RWPE2 (cell line): ENCODE data around the gene RCC1.
"Not testable (repeated sequence)": the region's sequence is repeated elsewhere in the genome, so short reads cannot be mapped to it uniquely, and the experiment has no call there.

Source experiments
- ATAC-seq: fragments of 200-7000 bp; cut with Tn5 transposase; 3 replicates; pipeline ENCODE4 v1.9.1; 2021; ENCODE audit warnings: low read depth
- DNase-seq: peaks from one replicate; pipeline ENCODE4 v3.0.0-alpha.2; 2020; ENCODE audit warnings: low spot score
- H3K27ac ChIP-seq: fragments of 450-650 bp; 2 replicates; pipeline ENCODE4 v1.5.1; 2017; ENCODE audit warnings: mild to moderate bottlenecking; ENCODE audit not compliant: poor library complexity, severe bottlenecking
- H3K27me3 ChIP-seq: fragments of 250-450 bp; sonication (Bioruptor Pico); 2 replicates; pipeline ENCODE4 v1.5.1; 2021; ENCODE audit warnings: mild to moderate bottlenecking, moderate library complexity; ENCODE audit not compliant: insufficient read depth, poor library complexity, severe bottlenecking
- H3K36me3 ChIP-seq: fragments of 250-450 bp; sonication (Bioruptor Pico); 2 replicates; pipeline ENCODE4 v1.5.1; 2020; ENCODE audit warnings: low read depth, mild to moderate bottlenecking, moderate library complexity
- H3K4me1 ChIP-seq: fragments of 250-450 bp; sonication (Bioruptor Pico); 2 replicates; pipeline ENCODE4 v1.5.1; 2021; ENCODE audit warnings: mild to moderate bottlenecking, moderate library complexity; ENCODE audit not compliant: insufficient read depth, poor library complexity, severe bottlenecking
- H3K4me3 ChIP-seq: fragments of 250-450 bp; sonication (Bioruptor Pico); 2 replicates; pipeline ENCODE4 v1.5.1; 2021; ENCODE audit warnings: mild to moderate bottlenecking, moderate library complexity; ENCODE audit not compliant: severe bottlenecking
- H3K9me3 ChIP-seq: fragments of 250-450 bp; sonication (Bioruptor Pico); 2 replicates; pipeline ENCODE4 v1.5.1; 2021; ENCODE audit warnings: mild to moderate bottlenecking, moderate library complexity; ENCODE audit not compliant: severe bottlenecking
- CTCF ChIP-seq: fragments of 450-650 bp; IDR thresholded peaks from one replicate; pipeline ENCODE4 v1.5.1; 2017; ENCODE audit warnings: mild to moderate bottlenecking, moderate library complexity; ENCODE audit not compliant: poor library complexity, severe bottlenecking

The RCC1 gene

GRCh38 chr1:28466226-28466778 is 39.5 kb upstream of the RCC1 start:
- Histone ChIP-seq H3K9me3 (no peaks in the 10 kb centered on the region), H3K27me3 (no peaks in the 10 kb centered on the region), H3K4me3 (no peak overlapping the region), H3K27ac (no peak overlapping the region), H3K36me3 (peaks cover 48% of the 10 kb centered on the region), H3K4me1 (no peaks in the 10 kb centered on the region)
- ATAC-seq (no peak), DNase-seq (no peak)
- no peak for TF ChIP-seq CTCF

- DNase-seq, result no peak
- H3K9me3 ChIP-seq, result no peaks in the 10 kb centered on the region
- no peak overlapping the region for H3K27ac ChIP-seq
- H3K36me3 ChIP-seq, result peaks cover 47% of the 10 kb centered on the region
- no peak for TF ChIP-seq CTCF
- ATAC-seq, result no peak
- no peaks in the 10 kb centered on the region for H3K27me3 ChIP-seq
- no peak overlapping the region for H3K4me3 ChIP-seq
- H3K4me1 ChIP-seq, result no peaks in the 10 kb centered on the region
These were observed 35.7 kb upstream of the RCC1 start for GRCh38 chr1:28470146-28470545.

GRCh38 chr1:28479497-28479896 is 26.3 kb upstream of the RCC1 start:
- ATAC-seq, H3K4me1 ChIP-seq, H3K4me3 ChIP-seq, DNase-seq, H3K9me3 ChIP-seq, H3K27me3 ChIP-seq, H3K27ac ChIP-seq: not testable (repeated sequence)
- peaks cover 67% of the 10 kb centered on the region for H3K36me3 ChIP-seq

- Histone ChIP-seq H3K27me3 (no peaks in the 10 kb centered on the region), H3K9me3 (no peaks in the 10 kb centered on the region), H3K36me3 (peaks cover 75% of the 10 kb centered on the region), H3K4me1 (no peaks in the 10 kb centered on the region), H3K4me3 (no peak overlapping the region), H3K27ac (no peak overlapping the region)
- ATAC-seq (no peak), DNase-seq (no peak)
- no peak for TF ChIP-seq CTCF
These were observed 25.5 kb upstream of the RCC1 start for GRCh38 chr1:28480308-28480707.

- H3K4me1 ChIP-seq, result no peaks in the 10 kb centered on the region
- peaks cover 73% of the 10 kb centered on the region for H3K36me3 ChIP-seq
- no peak for ATAC-seq
These were observed 23.7 kb upstream of the RCC1 start for GRCh38 chr1:28482138-28482537.

More at GRCh38 chr1:28482138-28482537, 23.7 kb upstream of the RCC1 start:
- TF ChIP-seq CTCF, result no peak
- DNase-seq, result no peak
- no peaks in the 10 kb centered on the region for H3K9me3 ChIP-seq
- no peak overlapping the region for H3K4me3 ChIP-seq
- H3K27ac ChIP-seq, result no peak overlapping the region
- no peaks in the 10 kb centered on the region for H3K27me3 ChIP-seq
